Nephron (organoid): ENCODE measurements around the gene TMEM150B.
"Not testable (repeated sequence)": the region's sequence is repeated elsewhere in the genome, so short reads cannot be mapped to it uniquely, and the experiment has no call there.

Experiments used
- H3K27ac Mint-ChIP-seq, 3 experiments: 2 replicates each; pipeline ENCODE4 v1.8.0; 2020; ENCODE audit warnings: mixed read lengths in 3 of 3, mild to moderate bottlenecking in 2 of 3, moderate library complexity in 1 of 3
- H3K27me3 Mint-ChIP-seq: 2 replicates; pipeline ENCODE4 v1.8.0; 2021; ENCODE audit warnings: low read depth, mild to moderate bottlenecking, moderate library complexity, mixed read lengths
- H3K36me3 Mint-ChIP-seq: 2 replicates; pipeline ENCODE4 v1.8.0; 2020; ENCODE audit warnings: low read depth, mixed read lengths
- H3K4me1 Mint-ChIP-seq: 2 replicates; pipeline ENCODE4 v1.8.0; 2020; ENCODE audit warnings: mixed read lengths
- H3K4me3 Mint-ChIP-seq, 3 experiments: 2 replicates each; pipeline ENCODE4 v1.8.0; 2020; ENCODE audit warnings: mild to moderate bottlenecking in 3 of 3, mixed read lengths in 3 of 3, moderate library complexity in 2 of 3
- H3K9me3 Mint-ChIP-seq: 2 replicates; pipeline ENCODE4 v1.8.0; 2020; ENCODE audit warnings: mixed read lengths
- CTCF ChIP-seq, 3 experiments: fragments of 200-600 bp; sonication (generic); IDR thresholded peaks; one replicate each; pipeline ENCODE4 v1.5.0; 2021; ENCODE audit warnings: antibody characterized with exemption in 3 of 3; ENCODE audit not compliant: unreplicated experiment in 3 of 3

Gene TMEM150B

GRCh38 chr19:55333870-55334269, 8.7 kb upstream of the TMEM150B start:
- TF ChIP-seq CTCF (IDR thresholded peaks at IDR 0.05; ENCODE audit: unreplicated experiment in 3 of 3): no peak
- Mint-ChIP-seq H3K36me3 (no peaks in the 10 kb centered on the region), H3K27me3 (peaks cover 7% of the 10 kb centered on the region), H3K27ac (peak overlapping the region; percentile 60 to 86 (median 60)), H3K4me3 (no peak overlapping the region), H3K4me1 (peaks cover 6% of the 10 kb centered on the region), H3K9me3 (no peaks in the 10 kb centered on the region)

GRCh38 chr19:55329791-55330190, 4.7 kb upstream of the TMEM150B start:
- not testable (repeated sequence) for H3K4me1 Mint-ChIP-seq, H3K4me3 Mint-ChIP-seq, H3K36me3 Mint-ChIP-seq, H3K9me3 Mint-ChIP-seq, H3K27ac Mint-ChIP-seq
- peaks cover 12% of the 10 kb centered on the region for H3K27me3 Mint-ChIP-seq

- not testable (repeated sequence) for H3K4me1 Mint-ChIP-seq, H3K4me3 Mint-ChIP-seq, H3K36me3 Mint-ChIP-seq, H3K27ac Mint-ChIP-seq, H3K9me3 Mint-ChIP-seq
- H3K27me3 Mint-ChIP-seq: peaks cover 12% of the 10 kb centered on the region
These were observed 3.7 kb upstream of the TMEM150B start for GRCh38 chr19:55328774-55329318.

GRCh38 chr19:55324662-55325061, 479 bp downstream of the TMEM150B start:
- no peaks in the 10 kb centered on the region for H3K36me3 Mint-ChIP-seq
- H3K4me1 Mint-ChIP-seq: no peaks in the 10 kb centered on the region
- no peak overlapping the region for H3K4me3 Mint-ChIP-seq
- no peak overlapping the region for H3K27ac Mint-ChIP-seq
- peaks cover 19% of the 10 kb centered on the region for H3K27me3 Mint-ChIP-seq
- peaks cover 3% of the 10 kb centered on the region for H3K9me3 Mint-ChIP-seq
- TF ChIP-seq CTCF (IDR thresholded peaks at IDR 0.05; ENCODE audit: unreplicated experiment in 3 of 3): no peak

GRCh38 chr19:55322204-55322885, 2.8 kb downstream of the TMEM150B start:
- no peaks in the 10 kb centered on the region for H3K4me1 Mint-ChIP-seq
- peaks cover 17% of the 10 kb centered on the region for H3K27me3 Mint-ChIP-seq
- no peaks in the 10 kb centered on the region for H3K9me3 Mint-ChIP-seq
- no peak overlapping the region for H3K27ac Mint-ChIP-seq
- no peak overlapping the region for H3K4me3 Mint-ChIP-seq
- TF ChIP-seq CTCF (IDR thresholded peaks at IDR 0.05; ENCODE audit: unreplicated experiment in 3 of 3): no peak
- no peaks in the 10 kb centered on the region for H3K36me3 Mint-ChIP-seq

GRCh38 chr19:55321466-55322137, 3.5 kb downstream of the TMEM150B start:
- no peak overlapping the region for H3K27ac Mint-ChIP-seq
- TF ChIP-seq CTCF (IDR thresholded peaks at IDR 0.05; ENCODE audit: unreplicated experiment in 3 of 3): no peak
- H3K4me1 Mint-ChIP-seq: no peaks in the 10 kb centered on the region
- H3K4me3 Mint-ChIP-seq: peak overlapping the region in 1 of 3 experiments; percentile 17
- H3K9me3 Mint-ChIP-seq: no peaks in the 10 kb centered on the region
- peaks cover 17% of the 10 kb centered on the region for H3K27me3 Mint-ChIP-seq
- H3K36me3 Mint-ChIP-seq: no peaks in the 10 kb centered on the region
